Heart left ventricle (tissue), 16 donors: Measurements from ENCODE around the gene ZFAND2B. TPM values are rescaled to one million over a fixed set of nuclear protein-coding genes. Genes with fewer than 3 reads are reported as not detected.

Experiments
- ATAC-seq, 4 donors: fragments of 200-7000 bp; cut with Tn5 transposase; one replicate each; pipeline ENCODE4 v1.9.1; 2020 to 2022; ENCODE audit warnings: moderate library complexity in 4 of 4, mild to moderate bottlenecking in 3 of 4, moderate number of reproducible peaks in 1 of 4
- DNase-seq, 5 donors: peaks; one replicate each; pipeline ENCODE4 v3.0.0-alpha.2; 2020
- H3K27ac ChIP-seq, 12 donors: fragments of 200-600 bp; sonication (generic) in 4 of 12; one replicate each; pipeline versions ENCODE4 v1.5.0 to v1.8.0; 2016 to 2022; ENCODE audit warnings: mild to moderate bottlenecking in 2 of 12
- H3K27me3 ChIP-seq, 9 donors: fragments of 200-600 bp; sonication (generic) in 2 of 9; one replicate each; pipeline versions ENCODE4 v1.5.1 to v1.8.0; 2016 to 2022; ENCODE audit warnings: mild to moderate bottlenecking in 3 of 9
- H3K36me3 ChIP-seq, 9 donors: fragments of 200-600 bp; sonication (generic) in 2 of 9; one replicate each; pipeline versions ENCODE4 v1.5.0 to v1.8.0; 2018 to 2022; ENCODE audit warnings: mild to moderate bottlenecking in 2 of 9
- H3K4me1 ChIP-seq, 12 donors: fragments of 200-600 bp; sonication (generic) in 4 of 12; one replicate each; pipeline versions ENCODE4 v1.5.0 to v1.8.0; 2016 to 2022; ENCODE audit warnings: mild to moderate bottlenecking in 3 of 12
- H3K4me3 ChIP-seq, 12 donors: fragments of 200-600 bp; sonication (generic) in 4 of 12; one replicate each; pipeline versions ENCODE4 v1.5.0 to v1.8.0; 2017 to 2022; ENCODE audit warnings: mild to moderate bottlenecking in 9 of 12, moderate library complexity in 4 of 12
- H3K9me3 ChIP-seq, 12 donors: fragments of 200-600 bp; sonication (generic) in 4 of 12; one replicate each; pipeline versions ENCODE4 v1.5.0 to v1.8.0; 2016 to 2022; ENCODE audit warnings: mild to moderate bottlenecking in 1 of 12
- POLR2A ChIP-seq, 2 donors: fragments of 450-650 bp; IDR thresholded peaks; one replicate each; pipeline ENCODE4 v1.6.1; 2017; ENCODE audit warnings: antibody characterized with exemption in 2 of 2, mild to moderate bottlenecking in 2 of 2, moderate library complexity in 2 of 2
- WGBS, 4 donors: extraction: QIAGEN DNeasy Blood & Tissue Kit in 2 of 4; methylation state at CpG; one replicate each; pipeline versions ENCODE4 v1.1.5 to v1.1.7; 2013 to 2018; 5-methylcytosine and 5-hydroxymethylcytosine counted together
- intact Hi-C, 10 donors: fragments of 100-400 bp; cut with DNase I; formaldehyde crosslinking; loops; one replicate each; pipeline versions ENCODE4 v1.11.1 to v1.14.2; 2022
- polyA plus RNA-seq, 2 donors: library from polyadenylated mRNA; stranded (reverse); fragments of 200-250 nt; gene quantifications; one replicate each; pipeline ENCODE4 v1.2.3, GENCODE V29; 2013
- total RNA-seq, 9 donors: library from RNA; depleted of rRNA in 2 of 9; stranded (reverse); fragments of >200 nt in 2 of 9; fragmentation: NEBNext Ultra II Directional in 3 of 9; extraction: Animal tissue kit (Norgen Biotek cat#: 25700) in 3 of 9; gene quantifications; one replicate each; pipeline versions ENCODE4 v1.1.0 to v1.2.4, GENCODE V29; 2016 to 2023
- TF ChIP-seq, protein P1 (sequence below), 12 donors: fragments of 200-600 bp; sonication (generic) in 4 of 12; IDR thresholded peaks; one replicate each; pipeline versions ENCODE4 v1.5.0 to v1.8.0; 2018 to 2022; ENCODE audit warnings: antibody characterized with exemption in 12 of 12, mild to moderate bottlenecking in 5 of 12
- donor health status: ischemic (EF 13 %, LVEDD 7.1; RV severe dilation, severe dysfunction).
- donor health status: healthy with polysubstance abuse.
- donor health status: DM: no; HTN: yes; CAD: no.
- donor health status: DM: no; HTN: no; CAD: no.
- donor health status: ischemic (EF 25% LVEDD 6.9; RV normal size, moderate dysfunction).
- donor health status: ischemic (EF 25% LVEDD 5.7; RV mildly dilated, moderate dysfunction).
- donor health status: healthy.
- donor health status: DM: yes; HTN: yes; CAD: no.
- donor health status: ischemic (EF 35%, LVEDD 5.7; RV mildly dilated, moderate dysfunction).
- donor health status: nonischemic (EF 11% LVEDD 7.7; RV severe dilation, severe dysfunction).
- donor health status: DM: yes; HTN: yes; CAD: no.
- donor health status: PGD.
- donor health status: ischemic (EF 29% LVEDD 5.4; RV normal size, mild dysfunction).
- donor health status: nonischemic (EF 23%, LVEDD 6.1; RV moderate dilation, normal function).

Gene ZFAND2B
- total and polyA plus RNA-seq, 11 donors: 13.9 to 35.7 (median 23.5) TPM

DNA sequence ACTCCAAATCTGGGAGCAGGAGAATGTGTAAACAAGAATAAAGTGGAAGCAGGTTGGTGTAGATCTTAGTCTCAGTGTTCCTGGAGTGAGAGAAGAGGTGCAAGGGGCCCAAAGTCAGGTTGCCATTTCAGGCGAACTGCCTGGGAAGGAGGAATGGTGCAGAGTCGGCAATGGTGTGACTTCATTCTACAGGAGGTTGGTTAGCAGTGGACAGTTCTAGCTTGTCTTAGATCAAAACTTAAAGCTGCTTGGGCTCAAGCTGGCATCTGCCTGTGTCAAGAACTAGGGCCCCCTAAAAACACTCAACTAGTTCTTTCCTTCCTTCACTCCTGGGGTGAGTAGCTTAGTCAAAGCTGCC is 42.2 kb downstream of the ZFAND2B start:
- peaks cover 0 to 41% (median 29%) of the 10 kb centered on the region in 9 donors for H3K36me3 ChIP-seq
- peak overlapping the region in 3 of 12 donors; percentile 10 to 42 (median 12) for H3K4me3 ChIP-seq
- intact Hi-C loops: loop anchor here in 2 of 10 donors (5.0 to 10.0 kb wide), 2 partner anchors 43 to 46 kb away; no protein-coding TSS in a partner anchor
- DNase-seq (no peak), ATAC-seq (no peak)
- peaks cover 6 to 85% (median 53%) of the 10 kb centered on the region in 12 donors for H3K4me1 ChIP-seq
- H3K9me3 ChIP-seq: no peaks in the 10 kb centered on the region
- TF ChIP-seq, protein P1, sequence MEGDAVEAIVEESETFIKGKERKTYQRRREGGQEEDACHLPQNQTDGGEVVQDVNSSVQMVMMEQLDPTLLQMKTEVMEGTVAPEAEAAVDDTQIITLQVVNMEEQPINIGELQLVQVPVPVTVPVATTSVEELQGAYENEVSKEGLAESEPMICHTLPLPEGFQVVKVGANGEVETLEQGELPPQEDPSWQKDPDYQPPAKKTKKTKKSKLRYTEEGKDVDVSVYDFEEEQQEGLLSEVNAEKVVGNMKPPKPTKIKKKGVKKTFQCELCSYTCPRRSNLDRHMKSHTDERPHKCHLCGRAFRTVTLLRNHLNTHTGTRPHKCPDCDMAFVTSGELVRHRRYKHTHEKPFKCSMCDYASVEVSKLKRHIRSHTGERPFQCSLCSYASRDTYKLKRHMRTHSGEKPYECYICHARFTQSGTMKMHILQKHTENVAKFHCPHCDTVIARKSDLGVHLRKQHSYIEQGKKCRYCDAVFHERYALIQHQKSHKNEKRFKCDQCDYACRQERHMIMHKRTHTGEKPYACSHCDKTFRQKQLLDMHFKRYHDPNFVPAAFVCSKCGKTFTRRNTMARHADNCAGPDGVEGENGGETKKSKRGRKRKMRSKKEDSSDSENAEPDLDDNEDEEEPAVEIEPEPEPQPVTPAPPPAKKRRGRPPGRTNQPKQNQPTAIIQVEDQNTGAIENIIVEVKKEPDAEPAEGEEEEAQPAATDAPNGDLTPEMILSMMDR (IDR thresholded peaks at IDR 0.05): no peak
- no peak for TF ChIP-seq POLR2A (IDR thresholded peaks at IDR 0.05)
- WGBS, 4 donors: 77 to 79% (median 78%) methylated on average over 2 of the region's 2 CpGs
- no peaks in the 10 kb centered on the region for H3K27me3 ChIP-seq
- peak overlapping the region; percentile 58 to 95 (median 77) for H3K27ac ChIP-seq

DNA sequence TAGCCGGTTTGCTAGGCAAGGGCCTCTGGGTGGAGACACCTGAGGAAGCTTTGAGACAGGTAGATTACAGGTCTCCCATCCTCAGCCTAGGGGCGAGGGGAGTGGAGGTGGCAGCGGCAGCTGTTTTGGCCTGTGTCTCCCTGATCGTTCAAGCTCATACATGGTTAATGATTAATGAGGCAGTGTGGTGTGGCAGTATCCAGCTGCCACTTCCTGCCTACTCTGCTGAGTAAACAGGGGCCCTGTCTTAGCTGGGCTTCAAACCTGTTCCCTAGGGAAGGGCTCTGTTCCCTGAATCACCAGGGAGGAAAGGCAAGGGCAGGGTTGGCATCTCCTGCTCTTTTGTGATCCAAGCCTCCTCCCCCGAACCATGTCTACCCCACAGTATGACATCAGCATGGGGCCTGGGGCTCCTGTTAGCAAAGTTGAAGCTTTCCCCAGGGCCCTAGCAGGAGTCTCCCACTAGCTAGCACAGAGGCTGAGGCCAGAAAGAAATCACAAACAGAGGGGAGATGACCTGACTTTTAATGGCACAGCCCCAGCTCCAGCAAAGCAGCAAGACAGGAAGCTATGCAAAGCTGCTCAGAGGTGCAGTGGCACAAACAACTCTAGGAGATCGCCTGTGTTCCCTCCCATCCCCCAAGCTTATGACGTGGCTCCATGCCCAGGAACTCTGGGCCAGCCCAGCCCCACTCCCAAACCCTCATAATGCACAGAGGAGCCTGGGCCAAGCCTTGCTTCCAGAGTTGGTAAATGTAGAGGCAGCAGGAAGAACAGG is 42.8 kb downstream of the ZFAND2B start:
- intact Hi-C loops: loop anchor here in 2 of 10 donors (5.0 to 10.0 kb wide), 2 partner anchors 43 to 45 kb away; no protein-coding TSS in a partner anchor
- DNase-seq (peak; percentile 69 to 82 (median 79)), ATAC-seq (peak; percentile 32 to 61 (median 44))
- H3K36me3 ChIP-seq: peaks cover 0 to 41% (median 29%) of the 10 kb centered on the region in 9 donors
- H3K27ac ChIP-seq: peak overlapping the region; percentile 58 to 95 (median 77)
- TF ChIP-seq, protein P1 (IDR thresholded peaks at IDR 0.05): no peak
- no peak for TF ChIP-seq POLR2A (IDR thresholded peaks at IDR 0.05)
- peak overlapping the region in 5 of 12 donors; percentile 4 to 42 (median 10) for H3K4me3 ChIP-seq
- peaks cover 0 to 5% (median 0%) of the 10 kb centered on the region in 9 donors for H3K27me3 ChIP-seq
- no peaks in the 10 kb centered on the region for H3K9me3 ChIP-seq
- WGBS, 4 donors: 29 to 37% (median 33%) methylated on average over 5 to 7 of the region's 7 CpGs
- H3K4me1 ChIP-seq: peaks cover 6 to 86% (median 55%) of the 10 kb centered on the region in 12 donors

DNA sequence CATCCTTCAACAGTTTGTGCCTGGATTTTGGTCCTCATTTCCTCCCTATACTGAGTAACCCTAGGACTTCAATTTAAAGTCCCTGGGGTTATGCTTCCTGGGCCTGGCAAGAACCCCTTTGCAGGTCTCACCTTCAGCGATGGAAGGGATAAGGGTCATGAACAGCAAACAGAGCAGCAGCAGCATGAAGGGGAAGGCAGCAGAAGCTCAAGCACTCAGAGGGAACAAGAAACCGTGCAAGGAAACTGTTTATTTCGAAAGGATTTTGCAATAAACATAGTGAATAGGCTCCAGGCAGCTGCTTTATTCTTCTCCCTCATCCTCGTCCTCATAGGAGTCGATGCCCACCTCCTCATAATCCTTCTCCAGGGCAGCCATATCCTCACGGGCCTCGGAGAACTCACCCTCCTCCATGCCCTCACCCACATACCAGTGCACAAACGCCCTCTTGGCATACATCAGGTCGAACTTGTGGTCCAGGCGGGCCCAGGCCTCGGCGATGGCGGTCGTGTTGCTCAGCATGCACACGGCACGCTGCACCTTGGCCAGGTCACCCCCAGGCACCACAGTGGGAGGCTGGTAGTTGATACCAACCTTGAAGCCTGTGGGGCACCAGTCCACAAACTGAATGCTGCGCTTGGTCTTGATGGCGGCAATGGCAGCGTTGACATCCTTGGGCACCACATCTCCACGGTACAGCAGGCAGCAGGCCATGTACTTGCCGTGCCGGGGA is 43.6 kb downstream of the ZFAND2B start:
- H3K36me3 ChIP-seq: peaks cover 0 to 41% (median 29%) of the 10 kb centered on the region in 9 donors
- no peak for DNase-seq
- TF ChIP-seq POLR2A (IDR thresholded peaks at IDR 0.05): no peak
- TF ChIP-seq, protein P1 (IDR thresholded peaks at IDR 0.05): no peak
- peak overlapping the region; percentile 20 to 95 (median 77) for H3K27ac ChIP-seq
- ATAC-seq: no peak
- intact Hi-C loops: no loop called here
- H3K9me3 ChIP-seq: no peaks in the 10 kb centered on the region
- WGBS, 4 donors: 89 to 92% (median 90%) methylated on average over 17 to 22 of the region's 22 CpGs
- H3K27me3 ChIP-seq: peaks cover 0 to 10% (median 0%) of the 10 kb centered on the region in 9 donors
- H3K4me1 ChIP-seq: peaks cover 6 to 86% (median 53%) of the 10 kb centered on the region in 12 donors
- H3K4me3 ChIP-seq: peak overlapping the region in 2 of 12 donors; percentile 15 to 42
